Cardiac muscle cell (in vitro differentiated cells and primary cell): ENCODE measurements around the gene PTTG1IP2. TPM values are rescaled to one million over a fixed set of nuclear protein-coding genes. Genes with fewer than 3 reads are reported as not detected.

Experiments
- DNase-seq, 2 donors: peaks; one replicate each; pipeline versions ENCODE4 v3.0.0 to v3.0.0-alpha.2; 2010 to 2017; ENCODE audit warnings: low read depth in 1 of 2, low spot score in 1 of 2
- H3K27ac ChIP-seq: fragments of 200-600 bp; sonication (generic); 2 replicates; pipeline ENCODE4 v1.5.1; 2016
- H3K27me3 ChIP-seq: fragments of 200-600 bp; sonication (generic); 2 replicates; pipeline ENCODE4 v1.6.0; 2016; ENCODE audit warnings: control low read depth
- H3K36me3 ChIP-seq: fragments of 200-600 bp; sonication (generic); 2 replicates; pipeline ENCODE4 v1.5.1; 2016; ENCODE audit warnings: control low read depth
- H3K4me1 ChIP-seq: fragments of 200-600 bp; sonication (generic); 2 replicates; pipeline ENCODE4 v1.8.1; 2017; ENCODE audit warnings: low read depth, mild to moderate bottlenecking, mixed run types
- H3K4me3 ChIP-seq: fragments of 200-600 bp; sonication (generic); 2 replicates; pipeline ENCODE4 v1.5.1; 2016; ENCODE audit warnings: mild to moderate bottlenecking
- H3K9me3 ChIP-seq: fragments of 200-600 bp; sonication (generic); 2 replicates; pipeline ENCODE4 v1.5.1; 2017; ENCODE audit warnings: low read depth, mild to moderate bottlenecking, control low read depth
- polyA plus RNA-seq: library from polyadenylated mRNA; unstranded; fragments of >200 nt; fragmentation: Nextera tagmentation; extraction: Ambion mirVana; gene quantifications from 2 replicates; pipeline ENCODE4 v1.2.1, GENCODE V29; 2016
- total RNA-seq: library from RNA; depleted of rRNA; stranded (reverse); fragments of >200 nt; gene quantifications from 2 replicates; pipeline ENCODE4 v1.2.3, GENCODE V29; 2016
- TF ChIP-seq, protein P1 (sequence below): IDR thresholded peaks from 2 replicates; pipeline ENCODE4 v1.5.1; 2012; ENCODE audit warnings: low read depth, mild to moderate bottlenecking, low read length

Gene PTTG1IP2
- total and polyA plus RNA-seq, 2 experiments from 2014 or later, result not detected

DNA sequence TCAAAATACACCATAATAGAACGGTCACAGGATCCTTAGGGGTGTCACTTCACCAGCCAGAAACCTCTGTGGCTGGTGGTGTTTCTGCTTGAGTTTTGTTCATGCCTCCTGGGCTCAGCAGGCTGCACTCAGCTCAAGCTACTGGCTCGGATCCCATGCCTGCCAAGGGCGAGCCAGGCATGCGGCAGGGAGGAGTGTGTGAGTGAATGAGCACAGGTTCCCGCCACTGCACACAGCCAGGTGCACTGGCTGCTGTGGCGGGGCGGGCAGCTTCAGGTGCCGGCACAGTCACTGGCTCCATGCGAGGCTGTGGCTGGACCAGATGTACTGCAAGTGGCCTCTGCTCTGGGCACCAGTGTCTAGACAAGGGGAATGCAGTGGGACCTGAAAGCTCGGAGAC lies 36.7 kb upstream of the PTTG1IP2 start:
- Histone ChIP-seq H3K9me3 (no peaks in the 10 kb centered on the region), H3K27ac (no peak overlapping the region), H3K36me3 (no peaks in the 10 kb centered on the region), H3K27me3 (no peaks in the 10 kb centered on the region), H3K4me3 (no peak overlapping the region), H3K4me1 (no peaks in the 10 kb centered on the region)
- DNase-seq, result no peak
- TF ChIP-seq, protein P1, sequence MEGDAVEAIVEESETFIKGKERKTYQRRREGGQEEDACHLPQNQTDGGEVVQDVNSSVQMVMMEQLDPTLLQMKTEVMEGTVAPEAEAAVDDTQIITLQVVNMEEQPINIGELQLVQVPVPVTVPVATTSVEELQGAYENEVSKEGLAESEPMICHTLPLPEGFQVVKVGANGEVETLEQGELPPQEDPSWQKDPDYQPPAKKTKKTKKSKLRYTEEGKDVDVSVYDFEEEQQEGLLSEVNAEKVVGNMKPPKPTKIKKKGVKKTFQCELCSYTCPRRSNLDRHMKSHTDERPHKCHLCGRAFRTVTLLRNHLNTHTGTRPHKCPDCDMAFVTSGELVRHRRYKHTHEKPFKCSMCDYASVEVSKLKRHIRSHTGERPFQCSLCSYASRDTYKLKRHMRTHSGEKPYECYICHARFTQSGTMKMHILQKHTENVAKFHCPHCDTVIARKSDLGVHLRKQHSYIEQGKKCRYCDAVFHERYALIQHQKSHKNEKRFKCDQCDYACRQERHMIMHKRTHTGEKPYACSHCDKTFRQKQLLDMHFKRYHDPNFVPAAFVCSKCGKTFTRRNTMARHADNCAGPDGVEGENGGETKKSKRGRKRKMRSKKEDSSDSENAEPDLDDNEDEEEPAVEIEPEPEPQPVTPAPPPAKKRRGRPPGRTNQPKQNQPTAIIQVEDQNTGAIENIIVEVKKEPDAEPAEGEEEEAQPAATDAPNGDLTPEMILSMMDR, result no peak

- H3K4me1 ChIP-seq, result no peaks in the 10 kb centered on the region
- TF ChIP-seq, protein P1, result no peak
- no peaks in the 10 kb centered on the region for H3K9me3 ChIP-seq
- H3K27ac ChIP-seq, result no peak overlapping the region
- no peaks in the 10 kb centered on the region for H3K36me3 ChIP-seq
- DNase-seq, result no peak
- no peaks in the 10 kb centered on the region for H3K27me3 ChIP-seq
- no peak overlapping the region for H3K4me3 ChIP-seq
These were observed 36.2 kb upstream of the PTTG1IP2 start for GRCh38 chr7:90433221-90433620.

GRCh38 chr7:90445633-90446032 lies 23.8 kb upstream of the PTTG1IP2 start:
- DNase-seq, result no peak
- H3K9me3 ChIP-seq, result no peaks in the 10 kb centered on the region
- H3K27me3 ChIP-seq, result no peaks in the 10 kb centered on the region
- TF ChIP-seq, protein P1, result no peak
- no peaks in the 10 kb centered on the region for H3K36me3 ChIP-seq
- H3K4me1 ChIP-seq, result no peaks in the 10 kb centered on the region
- H3K4me3 ChIP-seq, result no peak overlapping the region
- H3K27ac ChIP-seq, result no peak overlapping the region

DNA sequence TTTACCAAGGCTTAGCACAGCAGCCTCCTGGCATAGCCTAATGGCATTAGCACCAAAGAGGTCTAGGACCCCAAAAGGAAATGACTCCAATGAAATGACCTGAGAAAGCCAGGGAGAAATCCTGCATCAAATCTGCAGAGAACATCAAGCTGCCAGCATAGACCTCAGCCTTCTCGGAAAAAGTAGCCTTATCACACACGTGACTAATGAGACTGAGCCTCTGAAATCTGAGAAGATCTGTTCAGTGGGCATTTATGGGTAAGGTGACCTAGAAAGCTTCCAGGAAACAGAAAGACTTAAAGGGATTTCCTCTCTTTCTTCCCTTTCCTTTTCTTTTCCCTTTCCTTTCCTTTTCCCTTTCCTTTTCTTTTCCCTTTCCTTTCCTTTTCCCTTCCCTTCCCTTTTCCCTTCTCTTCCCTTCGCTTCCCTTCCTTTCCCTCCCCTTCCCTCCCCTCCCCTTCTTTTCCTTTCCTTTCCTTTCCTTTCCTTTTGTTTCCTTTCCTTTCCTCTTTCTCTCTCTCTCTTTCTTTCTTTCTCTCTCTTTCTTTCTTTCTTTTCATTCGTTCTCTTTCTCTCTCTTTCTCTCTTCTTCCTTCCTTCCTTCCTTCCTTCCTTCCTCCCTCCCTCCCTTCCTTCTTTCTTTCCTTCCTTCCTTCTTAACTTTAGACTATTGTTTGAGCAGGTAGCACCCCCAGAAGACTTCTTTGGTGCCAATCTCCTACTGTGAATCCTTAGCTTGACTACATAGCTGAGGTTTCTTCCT lies 23.1 kb upstream of the PTTG1IP2 start:
- H3K9me3 ChIP-seq, result no peaks in the 10 kb centered on the region
- no peaks in the 10 kb centered on the region for H3K27me3 ChIP-seq
- no peak overlapping the region for H3K27ac ChIP-seq
- DNase-seq, result peak in 1 of 2 donors; percentile 14
- no peak overlapping the region for H3K4me3 ChIP-seq
- no peaks in the 10 kb centered on the region for H3K36me3 ChIP-seq
- H3K4me1 ChIP-seq, result no peaks in the 10 kb centered on the region
- TF ChIP-seq, protein P1, result no peak

- Histone ChIP-seq H3K4me1 (no peaks in the 10 kb centered on the region), H3K27ac (no peak overlapping the region), H3K9me3 (no peaks in the 10 kb centered on the region), H3K36me3 (no peaks in the 10 kb centered on the region), H3K4me3 (no peak overlapping the region), H3K27me3 (no peaks in the 10 kb centered on the region)
- DNase-seq, result no peak
- TF ChIP-seq, protein P1, result no peak
These were observed 16.1 kb upstream of the PTTG1IP2 start for GRCh38 chr7:90453259-90453891.
